Neural cell (in vitro differentiated cells): ENCODE measurements around the gene C22orf15.

ENCODE experiments used
- CTCF ChIP-seq: fragments of 450-650 bp; IDR thresholded peaks from 2 replicates; pipeline ENCODE4 v1.5.1; 2014; ENCODE audit warnings: antibody characterized with exemption, mild to moderate bottlenecking, moderate library complexity; ENCODE audit not compliant: poor library complexity, severe bottlenecking
- EP300 ChIP-seq: fragments of 450-650 bp; conservative IDR thresholded peaks from 2 replicates; pipeline ENCODE4 v1.6.1; 2014; ENCODE audit warnings: antibody characterized with exemption, mild to moderate bottlenecking, moderate library complexity; ENCODE audit not compliant: poor library complexity, severe bottlenecking

DNA sequence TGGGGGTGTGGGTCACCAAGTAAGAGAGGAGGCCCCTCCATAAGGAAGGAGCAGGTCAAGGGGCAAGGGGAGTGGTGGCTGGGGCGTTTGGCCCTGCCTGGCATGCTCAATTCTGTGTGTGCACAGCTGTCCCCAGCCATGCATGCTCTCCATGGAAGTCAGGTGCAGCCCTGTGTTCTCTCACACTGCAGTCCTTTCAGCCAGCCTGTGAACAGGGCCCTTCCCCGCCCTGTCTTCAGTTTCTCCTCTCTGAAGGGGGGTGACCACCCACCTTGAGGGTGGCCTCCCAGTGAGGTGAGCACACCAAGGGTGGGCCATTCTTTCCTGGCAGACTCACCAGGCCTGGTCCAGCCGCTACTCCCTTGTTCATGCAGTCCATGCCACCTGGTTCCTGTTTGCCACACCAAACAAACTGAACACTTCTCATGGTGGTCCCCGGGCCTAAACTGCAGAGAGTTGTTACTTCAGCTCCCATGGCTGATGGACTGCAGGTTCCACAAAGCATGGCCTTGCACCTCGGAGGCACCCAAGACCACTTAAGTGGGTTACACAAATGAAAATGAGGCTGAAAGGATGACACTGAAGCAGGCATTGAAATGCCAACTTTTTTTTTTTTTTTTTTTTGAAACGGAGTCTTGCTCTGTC is 6.7 kb downstream of the C22orf15 start:
- TF ChIP-seq CTCF = no peak
- no peak for TF ChIP-seq EP300
